ENCODE data around the gene DYNC1LI1. TPM values are rescaled to one million over a fixed set of nuclear protein-coding genes. Genes with fewer than 3 reads are reported as not detected.

Gene DYNC1LI1
- total RNA-seq, 2 experiments from 2014 or later = 28.6 to 48.7 TPM

GRCh38 chr3:32481791-32482631, 88.6 kb downstream of the DYNC1LI1 start:
- POLR2A ChIA-PET = interaction anchor here (0.9 to 1.5 kb wide), 3 partner anchors 17 to 20 kb away, joined by 3 to 9 read pairs (median 6); no protein-coding TSS in a partner anchor
- peaks cover 14% of the 10 kb centered on the region for H3K4me1 ChIP-seq (ENCODE audit: insufficient read depth, low read length, poor library complexity, severe bottlenecking)
- CTCF ChIA-PET (ENCODE audit: unreplicated experiment) = no interaction called here
- no peak overlapping the region for H3K4me2 ChIP-seq (ENCODE audit: low read length)
- H4K20me1 ChIP-seq (ENCODE audit: insufficient read depth, low read length) = no peaks in the 10 kb centered on the region
- BruUV-seq (replicated peaks) = no TSS peak
- no peak overlapping the region for H3K27ac ChIP-seq (ENCODE audit: low read depth, low read length, poor library complexity, severe bottlenecking)
- TF ChIP-seq EZH2phosphoT487 (IDR thresholded peaks at IDR 0.05; ENCODE audit: borderline replicate concordance, low read depth, low read length) (no peak), CTCF (conservative IDR thresholded peaks at IDR 0.05; ENCODE audit: low read length) (no peak)
- no peak overlapping the region for H3K4me3 ChIP-seq (ENCODE audit: low read depth, low read length, poor library complexity, severe bottlenecking)
- no peak overlapping the region for H2AFZ ChIP-seq (ENCODE audit: low read length)
- intact Hi-C loops (cut with micrococcal nuclease; ENCODE audit: unreplicated experiment) = no loop called here
- H3K9me2 ChIP-seq (ENCODE audit: insufficient read depth, low read length) = no peaks in the 10 kb centered on the region
- H3K36me3 ChIP-seq (ENCODE audit: insufficient read depth, low read length) = peaks cover 48% of the 10 kb centered on the region
- H3K79me2 ChIP-seq (ENCODE audit: insufficient read depth, low read depth, low read length) = no peaks in the 10 kb centered on the region
- H3K9me3 ChIP-seq (ENCODE audit: low read length) = no peaks in the 10 kb centered on the region
- DNase-seq (ENCODE audit: low spot score) = no peak

- Histone ChIP-seq H3K9me3 (ENCODE audit: low read length) (no peaks in the 10 kb centered on the region), H4K20me1 (ENCODE audit: insufficient read depth, low read length) (no peaks in the 10 kb centered on the region), H3K4me3 (ENCODE audit: low read depth, low read length, poor library complexity, severe bottlenecking) (no peak overlapping the region), H3K79me2 (ENCODE audit: insufficient read depth, low read depth, low read length) (no peaks in the 10 kb centered on the region), H2AFZ (ENCODE audit: low read length) (no peak overlapping the region), H3K9me2 (ENCODE audit: insufficient read depth, low read length) (no peaks in the 10 kb centered on the region), H3K27ac (ENCODE audit: low read depth, low read length, poor library complexity, severe bottlenecking) (no peak overlapping the region), H3K4me1 (ENCODE audit: insufficient read depth, low read length, poor library complexity, severe bottlenecking) (peaks cover 14% of the 10 kb centered on the region), H3K4me2 (ENCODE audit: low read length) (no peak overlapping the region), H3K36me3 (ENCODE audit: insufficient read depth, low read length) (peaks cover 34% of the 10 kb centered on the region)
- BruUV-seq (replicated peaks) = no TSS peak
- DNase-seq (ENCODE audit: low spot score) = no peak
- CTCF ChIA-PET (ENCODE audit: unreplicated experiment) = no interaction called here
- POLR2A ChIA-PET = interaction anchor here (0.5 to 1.0 kb wide), 4 partner anchors 27 to 172 kb away, joined by 3 to 4 read pairs (median 3); no protein-coding TSS in a partner anchor
- intact Hi-C loops (cut with micrococcal nuclease; ENCODE audit: unreplicated experiment) = no loop called here
- no peak for TF ChIP-seq CTCF (conservative IDR thresholded peaks at IDR 0.05; ENCODE audit: low read length)
- TF ChIP-seq EZH2phosphoT487 (IDR thresholded peaks at IDR 0.05; ENCODE audit: borderline replicate concordance, low read depth, low read length) = no peak
Measured at GRCh38 chr3:32480604-32481003, 90.1 kb downstream of the DYNC1LI1 start.

Small RNA genes within 50 kb of the gene (microRNA-seq; reads per million reads assigned to microRNA genes)
- gene MIR548AY (ENCODE audit: borderline replicate concordance) = not detected

Small RNA genes within 50 kb of the gene (small RNA-seq; reads per million reads assigned to genes)
- gene MIR548AY = not detected

Other genes with a start within 250 kb of the DYNC1LI1 start
- gene CMTM7, start 179.0 kb downstream of the DYNC1LI1 start, total RNA-seq (2014; rRNA removed; shearing (Covaris generic)) = 13.2 and 16.0 TPM in 2 replicates
- 19.0 TPM in 2 replicates for gene CMTM7, start 179.0 kb downstream of the DYNC1LI1 start, total RNA-seq (2022)
- gene CMTM6, start 68.0 kb downstream of the DYNC1LI1 start, total RNA-seq (2014; rRNA removed; shearing (Covaris generic)) = 16.0 and 26.2 TPM in 2 replicates
- 33.5 and 36.0 TPM in 2 replicates for gene CMTM6, start 68.0 kb downstream of the DYNC1LI1 start, total RNA-seq (2022)
- gene CNOT10, start 114.3 kb upstream of the DYNC1LI1 start, total RNA-seq (2014; rRNA removed; shearing (Covaris generic)) = 50.2 and 56.1 TPM in 2 replicates
- 60.3 and 67.6 TPM in 2 replicates for gene CNOT10, start 114.3 kb upstream of the DYNC1LI1 start, total RNA-seq (2022)
- not detected in 2 replicates for gene TRIM71, start 247.1 kb upstream of the DYNC1LI1 start, total RNA-seq (2014; rRNA removed; shearing (Covaris generic))
- gene TRIM71, start 247.1 kb upstream of the DYNC1LI1 start, total RNA-seq (2022) = not detected in 2 replicates